Right cardiac atrium (tissue), 5 donors: ENCODE measurements around the gene TSPAN9. TPM values are rescaled to one million over a fixed set of nuclear protein-coding genes. Genes with fewer than 3 reads are reported as not detected.

Source experiments
- ATAC-seq, 2 donors: fragments of 200-7000 bp; cut with Tn5 transposase; one replicate each; pipeline versions ENCODE4 v1.8.0 to v1.9.1; 2020; ENCODE audit warnings: moderate library complexity in 2 of 2, mild to moderate bottlenecking in 1 of 2
- DNase-seq, 3 donors: peaks; one replicate each; pipeline ENCODE4 v3.0.0-alpha.2; 2020
- H3K27ac ChIP-seq: one replicate; pipeline ENCODE4 v1.5.1; 2013; ENCODE audit warnings: mild to moderate bottlenecking, low read length, control low read depth, moderate library complexity
- H3K27me3 ChIP-seq: one replicate; pipeline ENCODE4 v1.6.1; 2013; ENCODE audit not compliant: control insufficient read depth, insufficient read depth
- H3K4me1 ChIP-seq: one replicate; pipeline ENCODE4 v1.6.1; 2013; ENCODE audit warnings: low read length; ENCODE audit not compliant: control insufficient read depth, insufficient read depth
- H3K4me3 ChIP-seq: one replicate; pipeline ENCODE4 v1.5.1; 2013; ENCODE audit warnings: low read length, control low read depth
- H3K9me3 ChIP-seq: one replicate; pipeline ENCODE4 v1.6.1; 2013; ENCODE audit warnings: low read length; ENCODE audit not compliant: control insufficient read depth
- WGBS: extraction: QIAGEN DNeasy Blood & Tissue Kit; methylation state at CpG from one replicate; pipeline ENCODE4 v1.1.7; 2013; 5-methylcytosine and 5-hydroxymethylcytosine counted together
- intact Hi-C, 4 donors: fragments of 100-400 bp; cut with DNase I; formaldehyde crosslinking; loops; one replicate each; pipeline versions ENCODE4 v1.11.0 to v1.14.0; 2022 to 2023
- polyA plus RNA-seq: library from polyadenylated mRNA; stranded (reverse); fragments of 200-250 nt; gene quantifications from one replicate; pipeline ENCODE4 v1.2.3, GENCODE V29; 2013
- total RNA-seq, 4 donors: library from RNA; stranded (reverse); fragmentation: NEBNext Ultra II Directional; extraction: Animal tissue kit (Norgen Biotek cat#: 25700); gene quantifications; one replicate each; pipeline ENCODE4 v1.2.1, GENCODE V29; 2021
- donor health status: healthy with polysubstance abuse.
- donor health status: DM: no; HTN: yes; CAD: no.
- donor health status: DM: no; HTN: no; CAD: no.
- donor health status: DM: no; HTN: yes; CAD: no; lungs with severe emphysema.
- donor health status: DM: yes; HTN: yes; CAD: no.

TSPAN9 gene
- total and polyA plus RNA-seq, 5 donors: 121 to 184 (median 161) TPM

- no peaks in the 10 kb centered on the region for H3K4me1 ChIP-seq
These were observed 202.7 kb downstream of the TSPAN9 start for GRCh38 chr12:3279832-3280231.

GRCh38 chr12:3280967-3281366, 203.8 kb downstream of the TSPAN9 start:
- H3K27ac ChIP-seq: no peak overlapping the region
- H3K9me3 ChIP-seq: no peaks in the 10 kb centered on the region
- WGBS: 93% methylated on average over 14 of the region's 14 CpGs
- intact Hi-C loops: no loop called here
- DNase-seq (no peak), ATAC-seq (no peak)
- no peaks in the 10 kb centered on the region for H3K27me3 ChIP-seq
- no peak overlapping the region for H3K4me3 ChIP-seq
- no peaks in the 10 kb centered on the region for H3K4me1 ChIP-seq

More at GRCh38 chr12:3279832-3280231, 202.7 kb downstream of the TSPAN9 start:
- intact Hi-C loops: loop anchor here (5.0 to 10.0 kb wide), 5 partner anchors 75 to 208 kb away; no protein-coding TSS in a partner anchor
- Histone ChIP-seq H3K4me3 (no peak overlapping the region), H3K27me3 (no peaks in the 10 kb centered on the region), H3K9me3 (no peaks in the 10 kb centered on the region), H3K27ac (no peak overlapping the region)
- no peak for DNase-seq
- WGBS: 66% methylated on average over 8 of the region's 8 CpGs
- ATAC-seq: no peak

GRCh38 chr12:3281588-3282383, 204.6 kb downstream of the TSPAN9 start:
- no peak for DNase-seq
- no peaks in the 10 kb centered on the region for H3K4me1 ChIP-seq
- intact Hi-C loops: no loop called here
- H3K9me3 ChIP-seq: no peaks in the 10 kb centered on the region
- 62% methylated on average over 23 of the region's 23 CpGs for WGBS
- peak in 1 of 2 donors; percentile 3 for ATAC-seq
- H3K27ac ChIP-seq: no peak overlapping the region
- no peak overlapping the region for H3K4me3 ChIP-seq
- H3K27me3 ChIP-seq: no peaks in the 10 kb centered on the region

- H3K27me3 ChIP-seq: no peaks in the 10 kb centered on the region
- ATAC-seq: no peak
- H3K27ac ChIP-seq: no peak overlapping the region
- H3K9me3 ChIP-seq: no peaks in the 10 kb centered on the region
- H3K4me3 ChIP-seq: no peak overlapping the region
- intact Hi-C loops: no loop called here
- no peaks in the 10 kb centered on the region for H3K4me1 ChIP-seq
- DNase-seq: no peak
- 88% methylated on average over 8 of the region's 8 CpGs for WGBS
These were observed 205.1 kb downstream of the TSPAN9 start for GRCh38 chr12:3282384-3282670.

- Histone ChIP-seq H3K9me3 (no peaks in the 10 kb centered on the region), H3K4me1 (no peaks in the 10 kb centered on the region), H3K27me3 (no peaks in the 10 kb centered on the region), H3K4me3 (no peak overlapping the region), H3K27ac (no peak overlapping the region)
- 89% methylated on average over 19 of the region's 19 CpGs for WGBS
- intact Hi-C loops: no loop called here
- DNase-seq (no peak), ATAC-seq (no peak)
These were observed 206.0 kb downstream of the TSPAN9 start for GRCh38 chr12:3283137-3283680.

- no peak for ATAC-seq
- Histone ChIP-seq H3K9me3 (no peaks in the 10 kb centered on the region), H3K27ac (no peak overlapping the region), H3K4me1 (no peaks in the 10 kb centered on the region), H3K4me3 (no peak overlapping the region), H3K27me3 (no peaks in the 10 kb centered on the region)
- intact Hi-C loops: no loop called here
- 84% methylated on average over 18 of the region's 18 CpGs for WGBS
- DNase-seq: no peak
These were observed 207.2 kb downstream of the TSPAN9 start for GRCh38 chr12:3284405-3284804.

- Histone ChIP-seq H3K4me3 (no peak overlapping the region), H3K27me3 (no peaks in the 10 kb centered on the region), H3K27ac (no peak overlapping the region), H3K4me1 (no peaks in the 10 kb centered on the region), H3K9me3 (no peaks in the 10 kb centered on the region)
- intact Hi-C loops: no loop called here
- ATAC-seq: no peak
- WGBS: 77% methylated on average over 7 of the region's 7 CpGs
- no peak for DNase-seq
These were observed 208.4 kb downstream of the TSPAN9 start for GRCh38 chr12:3285570-3285969.

- no peak for ATAC-seq
- Histone ChIP-seq H3K4me3 (no peak overlapping the region), H3K4me1 (no peaks in the 10 kb centered on the region), H3K9me3 (no peaks in the 10 kb centered on the region), H3K27ac (no peak overlapping the region), H3K27me3 (no peaks in the 10 kb centered on the region)
- 81% methylated on average over 8 of the region's 8 CpGs for WGBS
- no peak for DNase-seq
- intact Hi-C loops: no loop called here
These were observed 211.5 kb downstream of the TSPAN9 start for GRCh38 chr12:3288690-3289089.

- intact Hi-C loops: no loop called here
- 82% methylated on average over 9 of the region's 9 CpGs for WGBS
- no peak overlapping the region for H3K4me3 ChIP-seq
These were observed 212.5 kb downstream of the TSPAN9 start for GRCh38 chr12:3289702-3290101.

GRCh38 chr12:3291939-3292338, 214.8 kb downstream of the TSPAN9 start:
- ATAC-seq (no peak), DNase-seq (no peak)
- 94% methylated on average over 16 of the region's 16 CpGs for WGBS
- Histone ChIP-seq H3K27ac (no peak overlapping the region), H3K9me3 (no peaks in the 10 kb centered on the region), H3K4me3 (no peak overlapping the region), H3K27me3 (no peaks in the 10 kb centered on the region), H3K4me1 (peaks cover 7% of the 10 kb centered on the region)
- intact Hi-C loops: no loop called here

More at GRCh38 chr12:3289702-3290101, 212.5 kb downstream of the TSPAN9 start:
- no peaks in the 10 kb centered on the region for H3K27me3 ChIP-seq
- peaks cover 2% of the 10 kb centered on the region for H3K4me1 ChIP-seq
- H3K9me3 ChIP-seq: no peaks in the 10 kb centered on the region
- no peak for DNase-seq
- no peak for ATAC-seq
- H3K27ac ChIP-seq: no peak overlapping the region

- H3K9me3 ChIP-seq: no peaks in the 10 kb centered on the region
- no peak overlapping the region for H3K4me3 ChIP-seq
- H3K4me1 ChIP-seq: peaks cover 7% of the 10 kb centered on the region
- ATAC-seq: no peak
- WGBS: 81% methylated on average over 12 of the region's 12 CpGs
- no peaks in the 10 kb centered on the region for H3K27me3 ChIP-seq
- no peak overlapping the region for H3K27ac ChIP-seq
- intact Hi-C loops: no loop called here
- no peak for DNase-seq
These were observed 215.7 kb downstream of the TSPAN9 start for GRCh38 chr12:3292677-3293412.
